T47D (cell line): ENCODE measurements around the gene GIGYF1.
"Not testable (repeated sequence)": the region's sequence is repeated elsewhere in the genome, so short reads cannot be mapped to it uniquely, and the experiment has no call there.

ENCODE experiments used
- DNase-seq, 2 experiments: peaks; one replicate each; pipeline versions ENCODE4 v3.0.0 to v3.0.0-alpha.2; 2011 to 2012; ENCODE audit warnings: low read depth in 1 of 2, low spot score in 1 of 2
- JUND ChIP-seq: IDR thresholded peaks from 2 replicates; pipeline ENCODE4 v1.6.1; 2012; ENCODE audit warnings: low read depth
- in situ Hi-C: cut with HindIII; loops from 2 replicates; pipeline ENCODE4 v1.10.0; 2016; ENCODE audit warnings: low sequenced_read_pairs, low pct_unique_long_range_greater_than_20kb

Gene GIGYF1

GRCh38 chr7:100667331-100668068, 26.6 kb downstream of the GIGYF1 start:
- no peak for TF ChIP-seq JUND
- in situ Hi-C loops = no loop called here
- DNase-seq = no peak

- in situ Hi-C loops = no loop called here
- no peak for DNase-seq
- TF ChIP-seq JUND = no peak
Observed at GRCh38 chr7:100665168-100665726, 28.8 kb downstream of the GIGYF1 start.

GRCh38 chr7:100662194-100662776, 31.8 kb downstream of the GIGYF1 start:
- DNase-seq, in situ Hi-C loops: not testable (repeated sequence)

- in situ Hi-C loops = no loop called here
- TF ChIP-seq JUND = no peak
- peak; percentile 69 to 74 for DNase-seq
Observed at GRCh38 chr7:100655908-100656674, 38.0 kb downstream of the GIGYF1 start, which contains the start of gene ACTL6B. ACTL6B (minus strand) TSS chr7:100656448; CDS start chr7:100656354, 94 bp downstream.

GRCh38 chr7:100654908-100655831, 38.9 kb downstream of the GIGYF1 start:
- no peak for DNase-seq
- in situ Hi-C loops = no loop called here
- no peak for TF ChIP-seq JUND

GRCh38 chr7:100649826-100650565, 44.1 kb downstream of the GIGYF1 start:
- no peak for TF ChIP-seq JUND
- in situ Hi-C loops = no loop called here
- DNase-seq = peak; percentile 38 to 72

GRCh38 chr7:100642534-100642907, 51.5 kb downstream of the GIGYF1 start:
- TF ChIP-seq JUND = no peak
- DNase-seq = no peak
- in situ Hi-C loops = no loop called here

GRCh38 chr7:100641860-100642533, 52.1 kb downstream of the GIGYF1 start:
- TF ChIP-seq JUND = no peak
- DNase-seq = no peak
- in situ Hi-C loops = no loop called here

- TF ChIP-seq JUND = no peak
- in situ Hi-C loops = no loop called here
Observed at GRCh38 chr7:100641463-100641859, 52.6 kb downstream of the GIGYF1 start, which contains the start of gene TFR2. TFR2 (minus strand) TSS chr7:100641552; CDS start chr7:100641509, 43 bp downstream.

GRCh38 chr7:100640517-100641440, 53.3 kb downstream of the GIGYF1 start:
- in situ Hi-C loops = no loop called here
- no peak for DNase-seq
- TF ChIP-seq JUND = no peak

More at GRCh38 chr7:100641463-100641859, 52.6 kb downstream of the GIGYF1 start, which contains the start of gene TFR2:
- no peak for DNase-seq
